Daoy (cell line): Measurements from ENCODE around the gene ABCA3. TPM values are rescaled to one million over a fixed set of nuclear protein-coding genes. Genes with fewer than 3 reads are reported as not detected.
A peak's percentile ranks its signal among the peaks of the same experiment; 100 is the strongest.
"Not testable (repeated sequence)": the region's sequence is repeated elsewhere in the genome, so short reads cannot be mapped to it uniquely, and the experiment has no call there.

Experiments
- DNase-seq: peaks from one replicate; pipeline ENCODE4 v3.0.0-alpha.2; 2015; ENCODE audit warnings: low read depth
- total RNA-seq: library from RNA; depleted of rRNA; stranded (reverse); fragments of >200 nt; shearing (Covaris generic); gene quantifications from 2 replicates; pipeline ENCODE4 v1.2.3, GENCODE V29; 2014; rRNA removed

ABCA3 gene
- 5.5 and 5.9 TPM in 2 replicates for total RNA-seq

DNA sequence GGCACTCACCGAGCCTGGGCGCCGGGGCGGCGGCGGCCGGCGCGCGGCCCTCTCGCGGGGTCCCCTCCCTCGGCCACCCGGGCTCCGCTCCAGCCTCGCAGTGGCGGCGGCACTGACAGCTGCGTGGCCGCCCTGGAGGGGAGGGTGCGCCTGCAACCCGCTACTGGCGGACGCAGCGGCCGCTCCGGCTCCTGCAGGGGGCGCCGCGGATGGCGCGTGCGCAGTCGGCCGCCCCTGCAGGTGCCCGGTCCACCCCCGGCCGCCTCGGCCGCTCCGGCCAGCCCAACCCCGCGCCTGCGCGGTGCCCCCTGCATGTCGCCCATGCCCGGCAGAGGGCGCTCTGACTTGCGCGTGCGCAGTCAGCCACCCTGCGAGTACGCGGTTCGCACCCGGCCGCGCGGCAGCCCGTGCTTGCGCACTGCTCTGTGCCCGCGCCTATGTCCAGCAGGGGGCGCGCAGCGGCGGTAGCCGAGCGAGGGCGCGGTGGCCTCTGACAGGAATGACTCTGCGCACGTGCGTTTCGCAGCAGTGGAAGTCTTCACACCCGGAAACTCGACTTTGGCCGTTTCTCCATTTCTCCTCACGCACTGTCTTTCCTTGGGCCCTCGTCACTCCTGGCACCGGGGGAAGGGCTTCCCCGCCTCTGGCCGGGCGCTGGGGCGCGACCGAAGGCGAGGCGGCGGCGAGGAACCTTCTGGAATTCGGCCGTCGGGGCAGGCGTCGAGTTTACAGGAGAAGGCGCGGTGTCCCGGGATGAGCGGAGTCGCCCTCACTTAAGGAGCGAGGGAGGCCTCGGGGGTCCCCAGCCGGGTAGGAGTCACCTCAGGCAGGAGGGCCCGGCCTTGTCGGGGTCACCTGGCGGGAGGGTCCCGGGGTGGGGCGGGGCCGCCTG, at the start of gene ABCA3:
TSS of gene ABCA3 (minus strand) at position 165 of the 892 bp plus-strand sequence. CDS start 14,262 bp downstream, outside the sequence.
- DNase-seq, result peak; percentile 95

DNA sequence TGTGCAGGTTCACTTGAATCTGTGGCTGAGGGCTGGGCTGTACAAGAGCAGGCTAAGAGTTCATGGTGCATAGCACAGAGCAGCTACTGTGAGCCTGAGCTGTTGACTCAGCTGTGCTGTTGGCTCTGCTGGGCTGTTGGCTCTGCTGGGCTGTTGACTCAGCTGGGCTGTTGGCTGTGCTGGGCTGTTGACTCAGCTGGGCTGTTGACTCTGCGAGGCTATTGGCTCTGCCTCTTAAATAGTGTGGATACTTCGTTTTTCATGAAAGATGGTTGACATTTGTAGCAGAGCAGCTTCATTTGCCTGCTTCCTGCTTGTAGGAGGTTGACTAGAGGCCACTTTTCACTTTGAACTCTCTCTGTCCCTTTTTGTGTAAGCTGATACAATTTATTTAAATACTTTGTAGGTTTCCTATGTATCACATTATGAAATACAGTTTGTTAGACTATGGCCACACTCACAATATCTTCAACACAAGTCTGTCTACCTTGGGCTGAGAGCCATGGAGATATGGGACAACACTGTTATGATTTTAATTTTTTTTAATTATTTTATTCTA, 48.4 kb upstream of the ABCA3 start:
- DNase-seq, result peak; percentile 48

DNA sequence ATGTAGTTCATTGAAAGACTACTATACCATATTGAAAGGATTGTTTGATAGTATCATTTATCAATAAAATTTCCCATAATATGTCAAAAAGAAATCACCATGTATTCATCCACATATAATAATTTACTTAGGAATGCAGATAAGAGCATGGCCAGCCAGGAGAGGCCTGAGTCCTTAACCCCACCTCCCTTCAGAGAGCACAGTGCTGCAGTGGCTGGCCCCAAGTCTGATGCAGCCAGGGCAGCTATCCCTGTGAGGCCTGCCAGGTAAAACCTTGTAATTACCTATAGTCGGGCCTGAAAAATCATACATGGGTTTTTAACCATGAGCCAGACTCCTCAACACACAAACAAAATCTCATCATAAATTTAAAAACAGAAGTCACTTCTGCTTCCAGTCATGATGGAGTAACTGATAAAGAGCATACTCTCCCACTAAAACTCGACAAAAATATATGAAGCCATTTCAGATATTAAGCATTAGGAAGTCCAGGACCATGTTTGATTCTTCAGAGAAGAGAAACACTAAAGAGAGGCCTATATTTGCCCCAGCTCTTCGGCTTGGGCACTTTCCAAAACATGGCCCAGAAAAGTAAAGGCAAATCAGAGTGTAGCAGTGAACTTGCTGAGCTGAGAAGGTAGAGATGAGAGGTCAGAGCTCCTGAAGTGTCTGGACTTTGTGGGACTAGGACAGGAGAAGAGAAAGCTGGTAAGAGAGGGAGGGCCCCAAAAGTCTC, 47.8 kb upstream of the ABCA3 start:
- DNase-seq, result no peak

DNA sequence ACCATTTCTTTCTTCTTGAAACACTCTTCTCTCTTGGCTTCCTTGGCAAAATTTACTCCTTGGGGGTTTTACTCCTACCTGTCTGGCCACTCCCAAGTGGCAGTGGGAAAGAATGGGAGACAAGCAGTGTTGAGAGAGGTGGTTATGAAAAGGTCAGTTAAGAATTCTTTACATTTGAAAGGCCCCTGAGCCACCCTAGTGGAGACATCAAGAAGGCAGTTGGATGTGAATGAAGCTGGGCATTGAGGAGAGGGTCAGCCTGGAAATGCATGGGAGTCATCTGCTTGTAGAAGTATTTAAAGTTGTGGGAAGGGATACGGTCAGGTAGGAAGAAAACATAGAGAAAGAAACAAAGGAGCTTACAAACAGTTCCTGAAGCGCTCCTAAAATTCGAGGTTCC, 46.5 kb upstream of the ABCA3 start:
- DNase-seq, result no peak

DNA sequence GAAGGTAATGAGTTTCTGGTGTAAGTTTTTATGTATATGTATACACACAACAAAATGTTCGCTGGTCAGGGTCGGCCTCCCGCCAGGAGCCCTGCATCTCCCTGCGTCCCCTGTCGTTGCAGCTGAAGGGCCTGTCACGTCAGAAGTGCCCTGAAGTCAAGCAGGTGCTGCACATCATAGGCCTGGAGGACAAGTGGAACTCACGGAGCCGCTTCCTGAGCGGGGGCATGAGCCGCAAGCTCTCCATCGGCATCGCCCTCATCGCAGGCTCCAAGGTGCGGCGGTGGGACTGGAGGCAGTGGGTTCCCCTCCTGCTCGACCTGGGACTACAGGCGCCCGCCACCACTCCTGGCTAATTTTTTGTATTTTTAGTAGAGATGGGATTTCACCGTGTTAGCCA, 45.5 kb upstream of the ABCA3 start:
- DNase-seq, result not testable (repeated sequence)

DNA sequence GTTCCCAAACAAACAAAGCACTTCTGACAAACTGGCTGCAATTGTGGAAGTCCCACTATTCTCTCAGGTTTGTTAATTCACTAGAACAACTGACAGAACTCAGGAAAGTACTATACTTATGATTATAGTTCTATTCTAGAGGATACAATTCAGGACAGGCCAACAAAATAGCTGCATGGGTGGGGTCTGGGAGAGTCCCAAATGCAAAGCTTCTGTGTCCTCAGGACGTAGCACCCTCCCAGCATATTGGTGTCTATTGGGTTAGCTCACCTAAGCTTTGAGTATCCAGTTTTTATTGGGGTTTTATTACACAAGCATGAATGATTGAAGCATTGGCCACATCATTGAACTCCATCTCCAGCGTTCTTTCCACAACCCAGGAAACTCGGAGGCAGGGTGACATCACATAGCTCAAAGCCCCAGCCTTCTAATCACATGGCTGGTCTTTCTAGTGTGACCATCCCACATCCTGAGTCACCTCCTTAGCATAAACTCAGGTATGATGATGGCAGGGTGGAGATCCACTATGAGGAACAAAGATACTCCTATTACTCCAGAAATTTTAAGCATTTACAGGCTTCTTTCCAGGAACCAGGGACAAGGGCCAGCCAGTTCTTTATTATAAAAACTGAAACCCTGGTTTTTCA, 44.8 kb upstream of the ABCA3 start:
- DNase-seq, result peak; percentile 6

DNA sequence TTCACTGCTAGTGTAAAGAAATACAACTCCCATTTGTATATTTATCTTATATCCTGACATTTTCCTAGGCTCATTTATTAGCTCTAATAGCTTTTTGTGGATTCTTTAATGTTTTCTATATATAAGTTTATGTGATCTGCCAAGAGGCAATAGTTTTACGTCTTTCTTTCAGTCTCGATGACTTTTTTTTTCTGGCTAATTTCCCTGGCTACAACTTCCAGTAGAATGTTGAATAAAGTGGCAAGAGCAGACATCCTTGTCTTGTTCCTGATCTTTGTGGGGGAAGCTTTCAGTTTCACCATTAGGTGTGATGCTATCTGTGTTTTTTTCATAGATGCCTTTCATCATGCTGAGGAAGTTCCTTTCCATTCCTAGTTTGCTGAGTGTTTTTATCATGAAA, 43.9 kb upstream of the ABCA3 start:
- DNase-seq, result no peak

DNA sequence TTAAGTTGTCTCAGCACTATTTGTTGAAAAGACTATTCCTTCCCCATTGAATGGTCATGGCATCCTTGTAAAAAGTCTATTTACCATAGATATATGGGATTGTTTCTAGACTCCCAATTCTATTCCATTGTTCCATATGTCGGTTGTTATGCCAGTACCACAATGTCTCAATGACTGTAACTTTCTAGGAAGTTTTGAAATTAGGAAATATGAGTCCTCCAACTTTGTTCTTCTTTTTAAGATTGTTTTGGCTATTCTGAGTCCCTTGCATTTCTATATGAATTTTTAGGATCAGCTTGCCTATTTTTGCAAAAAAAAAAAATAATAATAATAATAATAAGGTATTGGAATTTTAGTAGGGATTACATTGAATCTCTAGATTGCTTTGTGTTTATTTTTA, 43.0 kb upstream of the ABCA3 start:
- DNase-seq, result no peak

DNA sequence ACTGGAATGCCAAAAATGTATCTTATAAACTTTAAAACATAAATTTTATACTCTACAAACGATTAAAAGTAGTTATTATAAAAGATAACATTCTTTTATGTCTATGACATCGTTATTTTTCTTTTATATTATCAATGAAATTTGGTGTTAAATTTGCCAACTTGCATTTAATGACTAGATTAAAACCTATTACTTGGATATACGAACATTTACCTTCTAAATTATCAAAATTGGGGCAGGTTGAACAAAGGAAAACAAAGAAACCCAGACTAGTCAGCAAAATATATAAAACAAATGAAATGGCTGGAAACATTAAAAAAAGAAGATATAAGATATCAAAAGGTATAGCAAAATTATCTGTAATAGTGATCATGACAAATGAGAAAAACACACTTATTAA, 34.1 kb upstream of the ABCA3 start:
- no peak for DNase-seq

DNA sequence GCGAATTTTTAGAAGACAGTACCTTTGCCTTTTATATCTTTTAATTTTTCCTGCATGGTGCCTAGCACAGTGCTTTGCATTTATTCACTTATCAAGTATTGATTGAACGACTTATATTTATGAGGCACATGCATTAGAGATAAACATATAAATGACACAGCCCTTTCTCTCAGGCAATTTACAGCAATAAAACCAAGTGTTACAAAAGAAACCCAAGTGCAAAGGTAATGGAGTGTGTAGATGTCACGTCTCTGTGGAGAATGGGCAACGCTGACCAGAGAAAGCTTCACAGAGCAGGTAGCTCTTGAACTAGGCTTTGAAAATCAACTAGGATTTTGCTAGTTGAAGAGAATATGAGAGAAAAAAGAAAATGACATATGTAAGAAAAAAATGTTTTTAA, 32.6 kb upstream of the ABCA3 start:
- no peak for DNase-seq

DNA sequence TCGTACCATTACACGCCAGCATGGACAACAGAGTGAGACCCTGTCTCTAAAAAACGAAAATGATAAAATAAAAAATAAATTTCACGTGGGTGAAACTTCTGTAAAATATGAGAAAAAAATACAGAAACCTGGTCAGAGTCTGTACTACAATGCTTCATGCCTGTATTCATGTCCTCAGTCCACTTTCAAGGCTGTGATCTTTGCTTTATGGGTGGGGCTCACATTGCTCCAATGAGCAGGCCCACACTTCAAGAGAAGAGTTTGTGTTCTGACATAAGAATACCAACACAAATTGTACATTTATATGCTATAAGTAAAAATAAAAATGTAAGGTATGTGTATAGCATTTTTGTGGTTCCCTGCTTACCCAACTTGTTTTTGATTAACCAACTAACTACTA, 32.2 kb upstream of the ABCA3 start:
- no peak for DNase-seq

DNA sequence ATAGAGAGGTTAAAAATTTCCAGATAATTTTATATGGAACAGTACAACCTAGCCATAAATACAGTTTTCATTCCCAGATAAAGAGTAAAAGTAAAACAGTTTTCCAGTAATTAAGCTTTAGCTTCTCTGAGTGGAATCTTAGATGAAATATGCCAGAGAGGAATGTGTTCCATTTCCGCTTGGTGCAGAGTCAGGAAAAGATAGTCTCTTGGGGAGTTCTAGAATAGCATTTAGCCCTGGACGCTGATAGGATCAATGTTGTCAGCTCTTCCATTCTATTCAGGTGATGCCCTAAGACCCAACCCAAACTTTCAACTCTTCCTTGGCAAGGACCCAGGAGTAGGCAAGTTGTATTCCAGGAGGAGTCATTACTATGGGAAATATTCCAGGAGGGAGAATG, 30.9 kb upstream of the ABCA3 start:
- DNase-seq, result no peak

DNA sequence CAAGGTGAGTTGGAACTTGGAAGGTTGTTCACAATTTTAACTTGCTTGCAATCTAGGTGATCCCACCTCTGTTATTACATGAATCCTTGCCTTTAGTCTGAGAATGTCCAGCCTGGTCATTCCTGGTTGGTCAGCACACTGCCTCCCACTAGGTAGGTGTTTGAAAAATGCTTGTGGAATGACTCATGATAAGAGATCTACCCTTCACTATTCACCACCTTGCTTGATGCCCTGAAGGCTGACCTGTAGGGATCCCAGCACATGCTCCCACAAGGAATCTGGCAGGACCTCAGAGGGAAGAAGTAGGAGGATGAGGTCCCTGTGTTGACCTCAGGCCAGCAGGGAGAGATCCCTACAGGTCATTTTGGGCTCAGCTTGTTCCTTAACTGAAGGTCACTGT, 30.2 kb upstream of the ABCA3 start:
- DNase-seq, result no peak

DNA sequence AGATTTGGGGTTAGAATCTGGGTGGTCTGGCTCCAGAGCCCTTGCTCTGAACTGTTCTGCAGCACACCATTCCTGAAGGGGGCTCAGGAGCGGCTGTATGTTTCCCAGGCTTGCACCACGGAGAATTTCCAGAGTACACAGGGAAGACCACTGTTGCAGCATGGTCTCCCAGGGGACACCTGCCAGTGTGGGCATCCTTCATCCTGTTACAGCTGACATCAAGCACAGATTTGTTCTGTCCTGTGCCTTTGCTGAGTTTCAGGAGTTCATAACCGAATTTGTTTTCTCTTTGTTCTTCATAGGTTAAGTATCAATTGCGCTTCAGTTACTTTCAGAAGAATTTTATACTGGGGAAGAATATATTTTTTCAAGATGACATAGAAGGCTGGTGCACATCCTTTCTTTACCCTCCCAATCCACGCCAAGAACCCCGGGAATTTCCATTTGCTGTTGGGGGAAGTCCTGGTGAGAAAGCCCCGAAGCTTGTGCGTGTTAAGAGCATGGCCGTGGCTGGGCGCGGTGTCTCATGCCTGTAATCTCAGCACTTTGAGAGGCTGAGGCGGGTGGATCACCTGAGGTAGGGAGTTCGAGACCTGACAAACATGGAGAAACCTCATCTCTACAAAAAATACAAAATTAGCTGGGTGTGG, 26.3 kb upstream of the ABCA3 start:
- no peak for DNase-seq

DNA sequence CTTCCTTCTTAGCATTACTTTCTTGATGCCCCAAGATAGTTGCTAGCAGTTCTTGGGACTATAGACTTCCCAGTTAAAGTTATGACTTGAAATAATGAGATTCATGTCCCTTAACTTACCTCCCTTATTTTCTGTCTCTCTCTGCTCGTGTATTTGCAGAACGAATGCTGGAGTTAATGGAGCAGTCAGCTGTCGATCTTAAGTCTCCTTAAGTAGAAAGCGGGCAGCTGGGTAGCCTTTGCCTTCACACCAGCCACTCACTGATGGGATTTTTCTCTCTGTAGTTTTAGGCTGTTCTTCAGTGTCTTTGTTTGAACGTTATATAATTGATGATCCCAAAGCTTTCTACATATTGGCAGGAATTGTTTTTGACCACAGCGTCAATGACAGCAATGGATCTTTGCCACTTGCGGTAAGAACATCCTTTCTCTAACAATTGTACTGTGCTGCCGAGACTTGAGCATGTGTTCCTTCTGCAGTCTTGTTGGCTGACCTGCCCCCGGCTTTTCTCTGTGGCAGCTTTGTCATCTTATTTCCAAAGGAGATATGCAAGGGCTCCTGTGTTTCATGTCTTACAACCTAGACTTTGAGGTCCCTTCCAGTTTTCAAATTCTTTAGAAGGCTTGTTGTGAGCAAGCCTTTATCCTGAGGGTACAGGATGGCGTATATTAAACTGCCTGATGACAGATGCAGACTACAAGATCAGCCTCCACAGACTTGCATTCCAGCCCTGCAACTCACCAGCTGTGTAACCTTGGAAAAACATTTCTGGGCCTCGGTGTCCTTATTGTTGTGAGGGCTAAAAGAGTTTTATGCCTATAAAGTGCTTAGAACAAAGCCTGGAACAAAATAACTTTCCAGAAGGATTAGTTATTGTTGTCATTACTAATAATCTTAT, 25.1 kb upstream of the ABCA3 start:
- DNase-seq, result peak; percentile 52

DNA sequence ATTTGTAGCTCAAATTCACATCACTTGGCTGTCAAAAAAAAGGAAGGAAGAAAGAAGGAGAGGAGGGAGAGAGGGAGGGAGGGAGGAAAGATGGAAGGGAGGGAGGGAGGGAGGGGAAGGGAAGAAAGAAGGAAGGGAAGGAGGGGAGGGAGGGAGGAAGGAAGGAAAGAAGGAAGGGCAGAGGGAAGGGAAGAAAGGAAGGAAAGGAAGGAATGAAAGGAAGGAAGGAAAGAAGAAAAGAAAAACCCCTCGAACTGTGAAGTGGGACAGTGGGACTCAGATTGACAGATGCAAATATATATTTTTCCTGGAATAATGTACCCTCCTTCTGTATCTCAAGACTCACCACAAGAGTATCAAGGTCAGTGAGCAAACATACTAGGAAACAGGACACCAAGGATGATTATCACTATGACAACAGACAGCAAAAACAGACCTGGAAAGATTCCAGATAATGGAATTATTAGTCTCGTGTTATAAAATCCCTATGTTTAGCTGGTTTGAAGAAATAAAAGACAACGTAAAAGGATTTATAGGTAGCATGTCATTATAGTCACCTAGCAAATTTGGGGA, 24.2 kb upstream of the ABCA3 start:
- DNase-seq, result no peak

DNA sequence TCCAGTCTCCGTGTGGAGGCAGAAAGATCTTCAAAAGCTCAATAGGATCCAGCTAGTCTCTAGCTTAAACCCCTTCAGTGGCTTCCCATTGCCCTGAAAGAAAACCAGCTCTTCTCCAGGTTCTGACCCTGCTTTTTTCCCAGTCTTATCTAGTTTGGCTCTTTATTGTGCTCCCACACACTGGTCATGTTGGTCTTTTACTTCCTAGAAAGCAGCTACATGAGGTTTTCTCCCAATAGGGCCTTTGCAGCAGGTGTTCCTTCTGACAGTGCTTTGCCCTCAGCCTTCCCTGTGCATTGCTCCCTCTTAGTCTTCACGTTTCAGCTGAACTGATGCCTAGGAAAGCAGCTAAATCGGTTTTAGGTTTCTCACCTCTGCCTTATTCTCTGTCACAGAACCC, 21.7 kb upstream of the ABCA3 start:
- no peak for DNase-seq

DNA sequence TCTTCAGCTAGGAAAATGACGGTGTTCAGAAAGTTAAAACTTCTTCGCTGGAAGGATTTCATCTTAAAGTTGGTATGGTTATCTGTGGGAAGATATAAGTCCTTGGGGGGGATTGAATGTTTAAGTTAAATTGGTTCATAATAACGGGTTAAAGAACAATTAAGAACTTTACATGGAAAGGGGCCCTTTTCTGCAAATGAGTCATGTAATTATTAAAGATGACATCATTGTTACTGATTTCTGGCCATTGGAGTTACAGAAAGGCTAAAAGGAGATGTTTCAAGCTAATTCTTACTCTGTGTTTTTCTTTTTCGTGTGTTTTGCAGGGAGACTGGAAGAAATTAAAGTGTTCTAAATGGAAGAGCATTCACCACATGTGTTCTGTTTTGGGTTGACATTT, 20.6 kb upstream of the ABCA3 start:
- no peak for DNase-seq

DNA sequence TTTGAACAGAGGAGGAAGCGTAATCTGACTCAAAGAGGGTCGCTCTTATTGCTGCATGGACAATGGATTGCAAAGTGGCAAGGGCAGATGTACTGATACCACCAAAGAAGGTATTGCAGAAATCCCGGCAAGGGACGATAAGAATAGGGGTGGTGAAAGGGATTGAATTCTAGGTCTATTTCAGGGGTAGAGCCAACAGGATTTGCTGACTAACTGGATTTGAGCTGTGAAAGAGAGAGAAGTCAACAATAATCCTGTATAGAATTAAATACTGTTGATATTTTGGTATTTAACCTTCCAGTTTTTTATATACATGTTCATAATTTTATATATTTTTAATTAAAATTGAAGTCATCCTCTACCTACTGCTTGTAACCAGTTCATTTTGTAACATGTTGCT, 19.4 kb upstream of the ABCA3 start:
- DNase-seq, result no peak

DNA sequence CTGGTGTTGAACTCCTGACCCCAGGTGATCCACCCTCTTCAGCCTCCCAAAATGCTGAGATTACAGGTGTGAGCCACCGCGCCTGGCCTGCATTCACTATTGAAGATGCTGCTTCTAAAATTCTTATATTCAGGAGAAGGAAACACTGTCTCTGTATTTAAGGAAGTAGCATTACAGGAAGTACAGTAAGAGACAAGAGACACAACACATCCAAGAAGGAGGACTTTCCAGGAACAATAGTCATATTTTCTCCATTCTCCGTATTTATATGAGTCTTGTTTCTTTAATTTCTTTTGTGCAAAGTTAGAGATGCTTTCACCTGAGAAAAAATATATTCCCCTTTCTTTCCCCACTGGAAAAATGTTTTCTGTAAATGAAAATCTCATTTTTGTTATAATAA, 18.3 kb upstream of the ABCA3 start:
- DNase-seq, result no peak
